HT1080 (cell line): ENCODE results near the gene RNMT. TPM values are rescaled to one million over a fixed set of nuclear protein-coding genes. Genes with fewer than 3 reads are reported as not detected.
A peak's percentile ranks its signal among the peaks of the same experiment; 100 is the strongest.
"Not testable (repeated sequence)": the region's sequence is repeated elsewhere in the genome, so short reads cannot be mapped to it uniquely, and the experiment has no call there.

ENCODE experiments used
- DNase-seq: peaks from one replicate; pipeline ENCODE4 v3.0.0-alpha.2; 2015; ENCODE audit warnings: low read depth
- polyA plus RNA-seq, 2 experiments: library from polyadenylated mRNA; depleted of rRNA; stranded (reverse); fragments of >200 nt; gene quantifications; 2 replicates each; pipeline ENCODE4 v1.2.3, GENCODE V29; 2015
- total RNA-seq: library from RNA; depleted of rRNA; stranded (reverse); fragments of >200 nt; shearing (Covaris generic); gene quantifications from 2 replicates; pipeline ENCODE4 v1.2.3, GENCODE V29; 2014; rRNA removed

RNMT gene
- 28.4 and 35.1 TPM in 2 replicates for total RNA-seq
- 39.0 and 41.9 TPM in 2 replicates for polyA plus RNA-seq (2015; cell fraction: cytosol; rRNA removed)
- 86.1 and 96.2 TPM in 2 replicates for polyA plus RNA-seq (2015; cell fraction: nucleus; rRNA removed)

- DNase-seq: peak; percentile 90
These were observed at the start of gene RNMT, which contains the start of gene FAM210A for GRCh38 chr18:13726232-13726971. RNMT (plus strand) TSS chr18:13726673; CDS start chr18:13731518, 4,845 bp downstream. FAM210A (minus strand) TSS chr18:13726558; CDS start chr18:13682077, 44,481 bp downstream.

- not testable (repeated sequence) for DNase-seq
These were observed 49.1 kb upstream of the RNMT start for GRCh38 chr18:13677350-13677749.

- no peak for DNase-seq
These were observed 45.9 kb upstream of the RNMT start for GRCh38 chr18:13680612-13681011.

GRCh38 chr18:13681701-13682100 is 44.8 kb upstream of the RNMT start:
- no peak for DNase-seq

- no peak for DNase-seq
These were observed 41.9 kb upstream of the RNMT start for GRCh38 chr18:13684546-13684945.

GRCh38 chr18:13688191-13689136 is 38.0 kb upstream of the RNMT start:
- no peak for DNase-seq

GRCh38 chr18:13690060-13690459 is 36.4 kb upstream of the RNMT start:
- DNase-seq: not testable (repeated sequence)

GRCh38 chr18:13695337-13695736 is 31.1 kb upstream of the RNMT start:
- not testable (repeated sequence) for DNase-seq

- DNase-seq: no peak
These were observed 29.5 kb upstream of the RNMT start for GRCh38 chr18:13696961-13697360.

- no peak for DNase-seq
These were observed 26.3 kb upstream of the RNMT start for GRCh38 chr18:13700153-13700552.

- DNase-seq: peak; percentile 19
These were observed 22.6 kb upstream of the RNMT start for GRCh38 chr18:13703899-13704298.

GRCh38 chr18:13710414-13710831 is 16.1 kb upstream of the RNMT start:
- DNase-seq: peak; percentile 98

GRCh38 chr18:13712400-13713131 is 13.9 kb upstream of the RNMT start:
- DNase-seq: no peak

- DNase-seq: no peak
These were observed 12.9 kb upstream of the RNMT start for GRCh38 chr18:13713455-13714055.

- DNase-seq: no peak
These were observed 11.1 kb upstream of the RNMT start for GRCh38 chr18:13715330-13715729.

- DNase-seq: no peak
These were observed 9.6 kb upstream of the RNMT start for GRCh38 chr18:13716916-13717315.

GRCh38 chr18:13720123-13720522 is 6.3 kb upstream of the RNMT start:
- DNase-seq: no peak

- no peak for DNase-seq
These were observed 5.6 kb upstream of the RNMT start for GRCh38 chr18:13720847-13721246.

- peak; percentile 2 for DNase-seq
These were observed 774 bp upstream of the RNMT start for GRCh38 chr18:13725566-13726231.

GRCh38 chr18:13726972-13727331 is 479 bp downstream of the RNMT start:
- peak; percentile 50 for DNase-seq
